ENCODE measurements around the gene FGD3.

- no peak for TF ChIP-seq CTCF (IDR thresholded peaks at IDR 0.05; ENCODE audit: insufficient read depth, low read length, poor library complexity, severe bottlenecking)
- no peak for TF ChIP-seq EZH2phosphoT487 (conservative IDR thresholded peaks at IDR 0.05; ENCODE audit: low read length)
Observed at GRCh38 chr9:93059715-93060578, 112.6 kb downstream of the FGD3 start.

All from SU-DHL-6 (cell line).